Right forelimb (tissue), 1 donor: ENCODE data around the gene CEACAM16.
A peak's percentile ranks its signal among the peaks of the same experiment; 100 is the strongest.

Source experiments
- DNase-seq: peaks from one replicate; pipeline ENCODE4 v3.0.0-alpha.2; 2018

CEACAM16 gene

GRCh38 chr19:44726465-44726864, 27.5 kb downstream of the CEACAM16 start:
- DNase-seq: no peak

GRCh38 chr19:44728178-44728577, 29.2 kb downstream of the CEACAM16 start:
- no peak for DNase-seq

- no peak for DNase-seq
These were observed 30.6 kb downstream of the CEACAM16 start for GRCh38 chr19:44729516-44730033.

GRCh38 chr19:44731081-44731480, 32.1 kb downstream of the CEACAM16 start:
- DNase-seq: no peak

- no peak for DNase-seq
These were observed 32.7 kb downstream of the CEACAM16 start for GRCh38 chr19:44731622-44732021.

- no peak for DNase-seq
These were observed 33.5 kb downstream of the CEACAM16 start for GRCh38 chr19:44732235-44733014.

GRCh38 chr19:44734357-44734756, 35.4 kb downstream of the CEACAM16 start:
- no peak for DNase-seq

- no peak for DNase-seq
These were observed 36.1 kb downstream of the CEACAM16 start for GRCh38 chr19:44735011-44735410.

- DNase-seq: no peak
These were observed 38.5 kb downstream of the CEACAM16 start for GRCh38 chr19:44737238-44738071.

- DNase-seq: no peak
These were observed 39.2 kb downstream of the CEACAM16 start for GRCh38 chr19:44738136-44738535.

GRCh38 chr19:44738603-44739558, 39.9 kb downstream of the CEACAM16 start:
- no peak for DNase-seq

- no peak for DNase-seq
These were observed 41.4 kb downstream of the CEACAM16 start for GRCh38 chr19:44740351-44740824.

- no peak for DNase-seq
These were observed 42.3 kb downstream of the CEACAM16 start for GRCh38 chr19:44741258-44741731.

- peak; percentile 93 for DNase-seq
These were observed 42.9 kb downstream of the CEACAM16 start for GRCh38 chr19:44741841-44742329.

GRCh38 chr19:44742330-44743061, 43.5 kb downstream of the CEACAM16 start:
- no peak for DNase-seq

GRCh38 chr19:44744871-44745332, 46.0 kb downstream of the CEACAM16 start:
- no peak for DNase-seq

- peak; percentile 84 for DNase-seq
These were observed 46.4 kb downstream of the CEACAM16 start for GRCh38 chr19:44745341-44745831.

GRCh38 chr19:44745887-44746600, 47.1 kb downstream of the CEACAM16 start:
- DNase-seq: no peak

GRCh38 chr19:44746616-44746945, 47.6 kb downstream of the CEACAM16 start:
- no peak for DNase-seq

- DNase-seq: peak; percentile 91
These were observed 48.2 kb downstream of the CEACAM16 start for GRCh38 chr19:44746946-44747738.
